ENCODE measurements around the gene FBLN1.
"Not testable (repeated sequence)": the region's sequence is repeated elsewhere in the genome, so short reads cannot be mapped to it uniquely, and the experiment has no call there.

Gene FBLN1

DNA sequence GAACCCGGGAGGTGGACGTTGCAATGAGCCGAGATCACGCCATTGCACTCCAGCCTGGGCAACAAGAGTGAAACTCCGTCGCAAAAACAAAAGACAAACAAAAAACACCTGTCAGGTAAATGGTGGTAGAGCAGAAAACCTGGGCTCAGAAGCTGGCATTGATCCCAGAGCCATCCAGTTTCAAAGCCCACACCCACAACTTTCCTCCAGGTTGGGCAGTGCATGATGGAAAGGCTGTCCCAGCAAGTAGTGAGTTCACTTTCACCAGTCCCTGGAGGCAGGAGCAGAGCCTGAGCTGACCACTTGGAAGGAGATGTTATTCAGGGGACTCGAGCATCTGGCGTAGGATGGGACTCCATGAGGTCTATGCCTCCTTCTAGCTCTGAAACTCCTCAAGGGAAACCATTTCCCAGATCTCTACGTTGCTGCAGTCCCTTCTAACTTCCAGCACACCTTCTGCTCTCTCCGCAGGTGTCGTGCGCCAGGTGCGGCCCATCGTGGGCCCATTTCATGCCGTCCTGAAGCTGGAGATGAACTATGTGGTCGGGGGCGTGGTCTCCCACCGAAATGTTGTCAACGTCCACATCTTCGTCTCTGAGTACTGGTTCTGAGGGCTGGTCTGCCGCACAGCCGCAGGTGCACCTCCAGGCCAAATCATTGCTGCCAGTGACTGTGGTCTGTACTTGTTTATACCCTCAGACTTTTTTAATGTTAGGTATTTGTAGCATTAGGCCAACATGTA lies 97.3 kb downstream of the FBLN1 start:
- in situ Hi-C loops (cut with HindIII; ENCODE audit: low sequenced_read_pairs), result loop anchor here (5.0 kb wide), 1 partner anchor 42 kb away; no protein-coding TSS in a partner anchor

DNA sequence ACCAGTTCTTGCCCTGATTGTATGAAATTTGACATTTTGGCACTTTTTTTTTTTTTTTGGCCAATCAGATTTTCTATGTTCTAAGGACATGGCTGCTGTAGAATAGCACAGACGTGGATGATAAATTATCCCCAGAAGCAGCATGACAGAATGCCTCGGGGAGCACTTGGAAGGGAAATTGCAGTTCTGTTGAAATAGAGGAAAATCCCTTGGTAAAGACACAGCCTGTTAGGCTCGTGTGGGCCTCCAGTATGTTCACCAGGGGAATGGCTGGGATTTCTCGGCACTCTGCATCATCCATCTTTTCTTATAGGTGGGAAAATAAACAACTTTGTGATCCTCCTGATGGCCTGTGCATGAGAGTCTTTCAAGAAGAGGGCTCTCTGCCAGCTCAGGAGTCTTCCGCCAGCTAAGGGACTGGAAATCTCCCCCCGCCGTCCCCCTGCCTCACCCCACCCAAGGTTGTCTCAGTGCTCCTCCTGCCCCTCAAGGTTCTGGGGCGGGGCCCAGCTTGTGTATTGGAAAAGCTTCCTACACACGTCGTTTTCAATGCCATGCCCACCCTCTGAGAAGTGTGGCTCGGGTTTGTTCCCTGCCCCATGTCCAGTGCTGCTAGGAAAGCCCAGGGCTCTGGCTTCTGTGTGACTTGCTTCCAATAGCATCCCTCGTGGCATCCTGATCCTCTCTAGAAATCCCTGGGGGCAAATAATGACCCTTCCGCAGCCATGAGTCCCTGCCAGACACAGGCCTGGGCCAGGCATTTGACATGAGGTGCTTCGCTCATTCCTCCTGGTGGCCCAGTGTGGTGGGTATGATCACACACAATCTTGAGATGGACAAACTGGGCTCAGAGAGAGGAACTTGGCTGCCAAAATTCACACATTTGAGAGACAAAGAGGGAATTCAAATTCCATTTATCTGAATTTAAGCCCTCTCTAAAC lies 98.4 kb downstream of the FBLN1 start:
- in situ Hi-C loops (cut with HindIII; ENCODE audit: low sequenced_read_pairs), result loop anchor here (5.0 kb wide), 1 partner anchor 41 kb away; no protein-coding TSS in a partner anchor

DNA sequence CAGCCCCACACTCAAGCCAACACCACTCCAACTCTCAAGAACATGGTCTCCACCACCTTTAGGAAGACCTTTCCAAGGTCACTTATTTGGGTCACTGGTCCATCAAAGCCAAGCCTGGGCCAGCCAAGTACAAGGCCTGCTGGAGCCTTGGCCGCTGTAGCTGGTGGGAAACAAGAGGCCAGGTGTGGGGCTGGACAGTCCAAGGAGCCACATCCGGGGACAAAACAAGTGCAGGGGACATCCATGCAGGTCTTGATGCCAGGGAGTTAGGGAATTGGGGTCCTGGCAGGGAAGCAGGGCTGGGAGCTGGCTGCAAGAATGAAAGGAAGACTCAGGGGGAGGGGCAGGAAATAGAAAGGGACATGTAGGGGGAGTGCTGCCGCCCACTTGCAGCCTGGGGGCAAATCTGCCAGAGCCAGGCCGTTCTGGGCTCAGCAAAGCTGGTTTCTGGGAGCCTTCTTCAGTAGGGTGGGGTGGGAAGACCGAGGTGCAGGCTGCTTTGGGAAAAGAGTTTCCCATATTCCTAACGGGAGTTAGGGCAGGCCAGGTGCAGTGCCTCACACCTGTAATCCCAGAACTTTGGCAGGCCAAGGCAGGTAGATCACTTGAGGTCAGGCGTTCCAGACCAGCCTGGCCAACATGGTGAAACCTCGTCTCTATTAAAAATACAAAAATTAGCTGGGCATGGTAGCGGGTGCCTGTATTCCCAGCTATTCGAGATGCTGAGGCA lies 99.5 kb downstream of the FBLN1 start:
- in situ Hi-C loops (cut with HindIII; ENCODE audit: low sequenced_read_pairs), result loop anchor here (5.0 kb wide), 1 partner anchor 40 kb away; no protein-coding TSS in a partner anchor

DNA sequence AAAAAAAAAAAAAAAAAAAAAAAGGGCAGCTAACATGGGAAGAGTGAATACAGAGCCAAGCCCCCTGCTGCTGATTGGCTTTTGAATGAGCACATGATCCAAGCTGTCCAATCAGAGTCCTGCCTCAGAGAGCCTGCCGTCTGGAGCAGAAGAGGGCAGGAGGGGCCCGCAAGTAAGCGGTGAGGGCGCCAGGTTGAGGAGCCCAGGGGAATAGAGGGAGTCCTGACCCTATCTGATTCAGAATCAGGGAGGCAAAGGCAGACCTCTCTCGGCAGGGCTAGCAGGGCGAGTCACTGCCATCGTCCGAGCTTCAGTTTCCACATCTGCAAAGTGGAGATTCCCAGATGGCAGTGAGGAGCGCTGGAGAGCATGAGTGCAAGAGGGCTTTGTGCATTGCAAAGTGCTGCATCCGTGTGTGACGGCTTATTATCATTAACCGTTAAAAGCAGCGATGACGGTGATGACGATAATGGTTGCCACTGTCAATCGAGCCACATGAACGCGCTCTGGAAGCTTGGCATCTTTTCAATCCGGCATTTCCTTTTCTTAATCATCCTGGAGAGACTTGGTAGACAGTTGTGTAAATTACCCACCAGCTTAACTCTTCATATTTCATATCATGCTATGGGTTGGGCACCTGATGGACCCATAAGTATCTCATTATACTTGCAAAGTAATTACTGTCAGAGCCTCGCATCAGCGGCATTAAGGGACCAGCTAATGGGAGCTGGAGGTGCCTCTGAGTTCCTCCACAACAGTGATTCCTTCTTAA lies 100.3 kb downstream of the FBLN1 start:
- in situ Hi-C loops (cut with HindIII; ENCODE audit: low sequenced_read_pairs), result loop anchor here (5.0 kb wide), 1 partner anchor 39 kb away; no protein-coding TSS in a partner anchor

DNA sequence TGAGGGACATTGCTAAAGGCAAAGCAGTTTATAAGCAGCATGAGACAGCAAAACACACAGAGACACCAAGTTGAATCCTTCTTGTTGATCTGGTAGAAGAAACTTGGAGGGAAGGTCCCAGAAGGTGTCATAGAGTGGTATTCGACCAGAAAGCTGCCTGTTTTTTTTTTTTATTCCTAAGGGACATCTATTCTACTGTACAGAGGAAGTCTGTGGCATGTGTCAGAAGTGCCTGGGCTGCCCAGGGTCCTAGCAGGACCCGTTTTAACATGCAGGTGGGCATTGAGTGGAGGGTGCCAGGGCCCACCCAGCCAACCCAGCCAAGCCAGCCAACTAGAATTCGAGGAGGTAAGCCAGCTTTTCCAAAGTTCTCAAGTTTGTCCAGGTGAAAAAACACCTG lies 100.9 kb downstream of the FBLN1 start:
- in situ Hi-C loops (cut with HindIII; ENCODE audit: low sequenced_read_pairs), result loop anchor here (5.0 kb wide), 1 partner anchor 39 kb away; no protein-coding TSS in a partner anchor

DNA sequence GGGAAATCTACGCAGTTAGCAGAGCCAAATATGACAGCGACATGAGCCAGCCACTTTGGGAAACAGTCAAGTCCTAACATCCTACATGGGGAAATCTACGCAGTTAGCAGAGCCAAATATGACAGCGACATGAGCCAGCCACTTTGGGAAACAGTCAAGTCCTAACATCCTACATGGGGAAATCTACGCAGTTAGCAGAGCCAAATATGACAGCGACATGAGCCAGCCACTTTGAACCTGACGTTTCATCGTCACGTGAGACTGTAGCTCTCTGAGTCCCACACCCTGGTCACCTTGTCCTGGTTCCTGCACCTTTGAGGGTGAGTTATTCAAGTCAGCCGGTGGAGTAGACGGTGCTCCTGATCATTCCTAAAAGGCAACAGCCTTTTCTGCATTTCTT lies 105.4 kb downstream of the FBLN1 start:
- in situ Hi-C loops (cut with HindIII; ENCODE audit: low sequenced_read_pairs), result not testable (repeated sequence)

DNA sequence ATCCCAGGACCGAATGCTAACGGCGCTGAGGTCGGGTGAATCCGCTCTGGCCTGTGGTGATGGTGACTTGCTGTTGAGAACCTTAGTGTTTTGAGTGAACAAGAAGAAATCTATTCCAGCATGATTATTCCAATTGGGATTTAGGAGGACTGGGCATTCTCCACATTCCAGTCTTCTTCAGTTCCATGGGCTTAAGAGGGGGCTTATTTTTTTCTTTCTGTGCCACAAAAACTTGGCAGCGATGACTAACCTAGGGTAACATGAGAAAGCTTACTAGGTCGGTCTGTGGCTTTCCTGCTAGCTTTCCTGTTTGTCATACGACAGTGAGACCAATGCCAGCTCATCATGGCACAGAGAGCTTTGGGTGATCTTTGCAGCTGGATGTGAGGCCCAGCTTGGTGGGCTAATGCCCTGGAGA lies 106.1 kb downstream of the FBLN1 start:
- in situ Hi-C loops (cut with HindIII; ENCODE audit: low sequenced_read_pairs), result no loop called here

DNA sequence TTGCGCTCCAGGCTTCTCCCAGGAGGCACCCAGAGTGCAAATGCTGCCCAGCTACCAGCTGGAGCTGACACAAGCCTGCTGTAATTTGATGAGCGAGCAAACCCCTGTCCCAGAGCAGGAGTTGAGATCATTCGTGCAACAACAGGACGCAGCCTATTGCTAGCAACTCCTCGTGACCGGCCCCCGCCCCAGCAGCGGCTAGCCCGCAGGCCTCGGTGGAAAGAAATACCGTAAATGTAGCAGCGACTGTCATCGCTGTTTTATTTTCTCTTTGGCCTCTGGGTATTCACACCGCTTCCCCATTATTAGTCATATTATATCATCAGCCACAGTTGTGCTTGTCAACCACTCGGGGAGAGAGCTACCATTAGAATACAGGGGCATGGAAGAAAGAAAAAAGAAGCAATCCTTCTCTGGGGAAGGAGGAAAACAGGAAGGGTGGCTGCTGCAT lies 109.8 kb downstream of the FBLN1 start:
- in situ Hi-C loops (cut with HindIII; ENCODE audit: low sequenced_read_pairs), result no loop called here

DNA sequence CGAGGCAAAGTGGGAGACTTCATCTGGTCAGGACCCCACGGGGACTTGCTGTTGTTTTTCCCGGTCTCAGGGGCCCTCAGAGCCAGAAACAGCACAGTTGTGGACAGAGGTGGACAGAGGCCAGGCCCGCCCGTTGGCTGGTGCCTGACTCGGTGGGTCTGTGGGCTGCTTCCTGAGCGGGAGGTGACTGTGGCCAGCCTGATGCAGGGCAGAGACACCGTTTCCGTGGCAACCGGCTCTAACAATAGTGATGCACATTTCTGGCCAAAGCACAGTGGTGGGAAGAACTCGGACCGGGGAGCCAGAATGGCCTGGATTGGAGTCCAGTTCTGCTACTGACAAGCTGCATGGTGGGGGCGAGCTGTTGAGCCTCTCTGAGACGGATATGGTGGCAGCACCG lies 110.3 kb downstream of the FBLN1 start:
- in situ Hi-C loops (cut with HindIII; ENCODE audit: low sequenced_read_pairs), result no loop called here

DNA sequence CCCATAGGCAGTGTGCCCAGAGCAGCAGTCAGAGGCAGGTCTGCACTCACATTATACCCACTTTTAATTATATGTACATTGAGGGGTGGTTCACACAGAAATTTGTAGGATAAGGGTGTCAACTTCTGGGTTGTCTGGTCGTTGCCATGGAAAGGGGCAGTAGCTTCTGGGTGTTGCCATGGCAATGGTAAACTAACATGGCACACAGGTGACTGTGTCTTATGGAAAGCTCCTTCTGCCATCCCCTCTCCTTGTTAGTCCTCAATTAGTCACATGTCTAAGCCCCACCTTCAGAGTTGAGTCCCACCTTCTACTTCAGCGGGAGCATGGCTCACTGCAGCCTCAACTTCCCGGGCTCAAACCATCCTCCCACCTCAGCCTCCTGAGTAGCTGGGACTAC lies 112.7 kb downstream of the FBLN1 start:
- in situ Hi-C loops (cut with HindIII; ENCODE audit: low sequenced_read_pairs), result no loop called here

DNA sequence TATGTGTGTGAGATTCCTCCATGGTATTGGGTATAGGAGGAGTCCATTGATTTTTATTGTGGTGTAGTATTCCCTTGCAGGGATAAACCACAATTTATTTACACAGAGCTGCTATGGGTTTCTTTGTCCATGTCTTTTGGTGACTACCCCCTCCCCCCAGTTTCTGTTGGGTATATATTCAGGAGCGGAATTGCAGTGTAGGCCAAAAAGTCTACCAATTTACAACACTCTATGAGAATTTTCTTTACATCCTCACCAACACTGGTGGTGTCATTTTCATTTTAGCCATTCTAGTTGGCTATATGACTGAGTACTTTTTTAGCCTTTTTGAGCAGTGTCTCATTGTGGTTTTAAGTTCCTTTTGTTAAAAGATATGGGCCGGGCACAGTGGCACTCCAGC lies 113.7 kb downstream of the FBLN1 start:
- in situ Hi-C loops (cut with HindIII; ENCODE audit: low sequenced_read_pairs), result no loop called here

DNA sequence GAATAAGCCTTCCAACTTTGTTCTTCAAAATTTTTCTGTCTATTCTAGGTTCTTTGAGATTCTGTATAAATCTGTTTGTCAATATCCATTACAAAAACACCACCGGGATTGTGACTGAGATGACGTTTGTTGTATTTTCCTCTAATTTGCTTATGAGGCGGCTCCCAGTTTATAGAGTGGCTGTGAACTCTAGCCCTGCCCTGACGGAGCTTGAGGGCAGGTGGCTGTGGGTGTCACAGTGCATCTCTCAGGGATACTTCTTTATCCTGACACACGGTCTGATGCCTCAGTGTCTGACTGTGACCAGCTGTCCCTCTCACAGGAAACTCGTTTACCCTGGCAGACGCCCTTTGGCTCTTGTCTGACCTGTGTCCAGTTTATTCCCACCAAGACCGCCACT lies 115.3 kb downstream of the FBLN1 start:
- in situ Hi-C loops (cut with HindIII; ENCODE audit: low sequenced_read_pairs), result no loop called here

DNA sequence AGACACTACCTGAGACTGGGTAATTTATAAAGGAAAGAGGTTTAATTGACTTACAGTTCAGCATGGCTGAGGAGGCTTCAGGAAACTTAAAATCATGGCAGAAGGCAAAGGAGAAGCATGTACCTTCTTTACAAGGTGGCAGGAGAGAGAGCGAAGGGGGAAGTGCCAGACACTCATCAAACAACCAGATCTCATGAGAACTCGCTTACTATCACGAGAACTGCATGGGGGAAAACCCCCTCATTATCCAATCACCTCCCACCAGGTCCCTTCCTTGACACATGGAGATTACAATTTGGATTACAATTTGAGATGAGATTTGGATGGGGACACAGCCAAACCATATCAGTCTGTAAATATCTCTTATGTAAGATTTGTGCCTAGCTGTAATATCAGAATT lies 118.0 kb downstream of the FBLN1 start:
- in situ Hi-C loops (cut with HindIII; ENCODE audit: low sequenced_read_pairs), result no loop called here

DNA sequence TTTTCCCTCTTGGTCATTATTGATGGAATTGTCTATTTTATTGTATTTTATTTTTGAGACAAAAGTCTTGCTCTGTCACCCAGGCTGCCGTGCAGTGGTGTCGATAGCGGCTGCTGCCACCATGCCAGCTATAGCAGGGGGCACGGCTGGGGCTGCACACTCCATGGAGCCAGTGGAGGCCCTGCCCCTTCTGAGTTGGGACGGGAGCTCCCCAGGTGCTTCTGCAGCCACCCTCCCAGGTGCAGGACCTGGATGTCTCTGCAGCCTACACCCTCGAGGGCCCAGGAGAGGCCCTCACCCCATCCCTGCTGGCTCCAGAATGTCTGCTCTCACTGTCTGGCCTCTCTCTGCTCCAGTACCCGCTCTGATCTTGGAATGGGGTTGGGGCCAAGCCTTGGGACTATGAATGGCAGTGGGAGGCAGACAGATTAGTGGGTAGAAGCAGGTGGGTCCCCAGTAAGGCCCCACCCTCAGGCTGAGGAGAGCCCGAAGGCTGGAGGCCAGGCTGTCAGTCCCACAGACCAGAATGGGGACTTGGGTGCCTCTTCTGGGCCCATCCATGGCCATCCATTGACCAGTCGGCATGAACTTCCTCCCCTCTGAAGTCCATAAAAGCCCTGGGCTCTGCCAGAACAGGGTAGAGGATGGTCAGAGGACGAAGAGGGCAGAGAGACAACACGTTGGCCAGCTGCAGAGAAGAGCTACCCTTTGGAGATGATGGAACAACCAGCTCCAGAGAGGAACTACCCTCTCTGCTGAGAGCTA lies 119.3 kb downstream of the FBLN1 start:
- in situ Hi-C loops (cut with HindIII; ENCODE audit: low sequenced_read_pairs), result no loop called here

DNA sequence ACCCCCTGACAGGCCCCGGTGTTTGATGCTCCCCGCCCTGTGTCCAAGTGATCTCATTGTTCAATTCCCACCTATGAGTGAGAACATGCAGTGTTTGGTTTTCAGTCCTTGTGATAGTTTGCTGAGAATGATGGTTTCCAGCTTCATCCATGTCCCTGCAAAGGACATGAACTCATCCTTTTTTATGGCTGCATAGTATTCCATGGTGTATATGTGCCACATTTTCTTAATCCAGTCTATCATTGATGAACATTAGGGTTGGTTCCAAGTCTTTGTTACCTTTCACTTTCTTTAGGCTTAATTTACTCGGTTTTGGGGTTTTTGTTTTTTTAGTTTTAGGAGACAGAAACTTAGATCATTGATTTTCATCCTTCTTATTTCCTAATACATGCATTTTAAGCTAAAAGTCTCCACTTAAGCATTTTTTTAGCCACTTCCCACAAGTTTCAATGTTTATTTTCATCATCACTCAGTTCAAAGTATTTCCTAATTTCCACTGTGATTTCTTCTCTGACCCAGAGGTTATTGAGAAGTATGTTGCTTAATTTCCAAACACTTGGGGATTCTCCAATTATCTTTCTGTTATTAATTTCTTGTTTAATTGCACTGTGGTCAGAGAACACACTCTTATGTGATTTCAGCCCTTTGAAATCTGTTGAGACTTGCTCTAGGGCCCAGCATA lies 120.9 kb downstream of the FBLN1 start:
- in situ Hi-C loops (cut with HindIII; ENCODE audit: low sequenced_read_pairs), result not testable (repeated sequence)

DNA sequence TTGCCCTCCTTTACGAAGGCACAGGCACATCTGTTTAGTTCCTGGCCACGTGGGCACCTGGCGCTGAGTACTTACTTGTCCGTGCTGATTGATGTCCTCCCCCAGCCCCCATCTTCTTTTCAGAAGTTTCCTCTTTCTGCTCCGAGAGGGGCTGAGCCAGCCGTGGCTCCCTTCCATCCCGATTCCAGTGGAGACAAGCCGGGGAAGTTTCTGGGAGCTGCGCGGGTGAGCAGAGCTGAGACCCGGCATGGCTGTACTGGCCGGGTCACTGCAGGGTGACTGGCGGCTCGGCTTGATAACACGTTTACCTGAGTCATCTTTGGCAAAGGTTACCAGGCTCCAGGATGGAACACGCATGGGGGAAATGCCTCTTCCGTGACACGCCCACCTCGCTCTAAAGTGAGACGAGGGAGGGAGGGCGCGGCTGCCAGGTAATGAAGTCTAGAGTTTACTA lies 123.5 kb downstream of the FBLN1 start:
- in situ Hi-C loops (cut with HindIII; ENCODE audit: low sequenced_read_pairs), result no loop called here

DNA sequence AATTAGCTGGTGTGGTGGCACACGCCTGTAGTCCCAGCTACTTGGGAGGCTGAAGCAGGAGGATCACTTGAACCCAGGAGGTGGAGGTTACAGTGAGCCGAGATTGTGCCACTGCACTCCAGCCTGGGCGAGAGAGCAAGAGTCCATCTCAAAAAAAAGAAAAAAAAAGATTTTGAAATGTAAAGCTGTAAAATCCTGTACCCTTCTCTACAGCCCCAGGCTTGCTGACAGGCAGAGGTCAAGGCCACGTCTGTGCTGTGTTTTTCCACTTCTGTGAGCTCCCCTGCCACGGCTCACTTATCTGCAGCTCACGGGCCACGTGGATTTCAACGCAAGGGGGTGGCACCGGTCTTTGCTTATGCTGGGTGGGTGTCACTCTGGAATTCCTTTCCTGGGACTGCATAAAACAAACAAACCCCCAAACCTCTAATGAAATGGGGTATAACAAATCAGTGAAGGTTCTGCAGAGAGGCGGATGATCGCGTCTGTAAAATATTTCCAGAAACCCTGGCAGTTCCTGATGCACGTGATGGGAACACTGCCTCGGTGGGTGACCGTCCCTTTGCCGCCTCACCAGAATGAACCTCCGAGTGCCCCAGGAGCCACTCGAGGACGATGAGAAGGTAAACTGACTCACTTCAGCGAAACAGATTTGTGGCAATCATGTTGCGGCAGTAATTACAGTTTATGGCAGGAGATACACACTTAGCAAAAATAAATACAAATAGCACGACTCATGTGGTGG lies 125.0 kb downstream of the FBLN1 start:
- in situ Hi-C loops (cut with HindIII; ENCODE audit: low sequenced_read_pairs), result no loop called here

DNA sequence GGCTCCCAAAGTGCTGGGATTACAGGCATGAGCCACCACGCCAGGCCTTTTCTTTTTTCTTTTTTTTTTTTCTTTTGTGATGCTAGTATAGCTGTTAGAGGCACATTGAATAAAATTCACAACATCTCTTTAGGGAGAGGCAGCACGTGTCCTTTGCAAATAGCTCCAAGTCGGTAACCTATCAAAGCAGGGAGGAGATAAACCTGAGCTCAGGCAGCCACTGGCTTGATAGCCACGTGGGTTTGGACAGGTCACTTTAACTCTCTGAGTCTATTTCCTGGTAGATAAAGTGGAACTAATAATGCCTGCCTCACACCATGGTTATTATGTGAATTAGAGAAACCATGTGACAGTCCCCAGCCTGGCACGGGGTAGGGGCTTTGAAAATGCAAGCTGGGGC lies 125.8 kb downstream of the FBLN1 start:
- in situ Hi-C loops (cut with HindIII; ENCODE audit: low sequenced_read_pairs), result no loop called here
